ENCODE data around the gene TAOK2. TPM values are rescaled to one million over a fixed set of nuclear protein-coding genes. Genes with fewer than 3 reads are reported as not detected.
A peak's percentile ranks its signal among the peaks of the same experiment; 100 is the strongest.

The TAOK2 gene
- total and polyA plus RNA-seq, 2 of the 13 experiments (the other 11 are each of a cell fraction or from before 2014, with no cell fraction given), result 17.4 to 43.2 TPM

DNA sequence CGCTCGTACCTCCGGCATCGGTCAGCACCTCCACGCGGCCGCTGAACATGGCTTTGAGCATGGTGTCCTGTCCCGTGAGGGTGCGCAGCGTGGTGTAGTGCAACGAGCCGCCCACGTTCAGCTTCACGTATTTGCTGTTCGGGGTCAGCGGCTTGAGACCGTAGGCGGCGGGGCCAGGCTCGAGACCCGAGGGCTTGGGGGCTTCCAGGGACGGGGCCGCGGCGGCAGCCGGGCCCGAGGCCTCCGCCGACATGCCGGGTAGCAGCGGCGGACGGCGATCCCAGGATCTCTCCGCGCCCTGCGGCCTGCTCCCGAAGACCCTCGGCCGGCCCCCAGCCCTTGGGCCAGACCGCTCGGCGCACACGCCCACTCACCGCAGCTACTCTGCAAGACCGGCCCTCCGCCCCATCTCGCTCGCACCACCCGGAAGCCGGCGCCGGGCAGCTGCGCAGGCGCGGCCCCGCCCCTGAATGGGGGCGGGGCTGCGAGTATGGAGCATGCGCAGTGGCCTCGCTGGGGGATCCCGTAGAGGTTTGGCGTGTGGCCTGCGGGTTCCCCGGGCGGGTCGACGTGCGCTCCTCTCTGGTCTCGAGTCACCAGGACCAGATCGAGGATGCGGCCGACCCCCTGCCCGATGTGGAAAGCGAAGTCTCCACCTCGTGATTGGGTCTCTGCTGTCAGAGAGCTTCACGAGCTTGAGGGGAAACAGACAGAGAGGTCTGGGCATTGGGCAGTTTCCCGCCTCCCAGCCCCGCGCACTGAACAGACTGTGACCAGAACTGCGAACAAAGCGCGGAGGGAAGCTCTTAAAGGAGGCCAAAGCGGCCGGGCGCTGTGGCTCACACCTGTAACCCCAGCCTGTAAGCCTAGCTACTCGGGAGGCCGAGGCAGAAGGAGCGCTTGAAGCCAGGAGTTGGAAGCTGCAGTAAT lies 47.6 kb upstream of the TAOK2 start, which contains the start of gene KCTD13 (continued):
- TF ChIP-seq ZNF326 (CRISPR knock-in tag; IDR thresholded peaks at IDR 0.05; ENCODE audit: borderline replicate concordance), result no peak
- TF ChIP-seq, protein P1, sequence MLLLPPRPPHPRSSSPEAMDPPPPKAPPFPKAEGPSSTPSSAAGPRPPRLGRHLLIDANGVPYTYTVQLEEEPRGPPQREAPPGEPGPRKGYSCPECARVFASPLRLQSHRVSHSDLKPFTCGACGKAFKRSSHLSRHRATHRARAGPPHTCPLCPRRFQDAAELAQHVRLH (CRISPR knock-in tag; IDR thresholded peaks at IDR 0.05; ENCODE audit: borderline replicate concordance, low read depth), result peak; percentile 78; the same call in 1 of the 2 replicates
- TF ChIP-seq ZIK1 (CRISPR knock-in tag; IDR thresholded peaks at IDR 0.05; ENCODE audit: borderline replicate concordance, low read depth), result peak; percentile 64; the same call in 1 of the 2 replicates
- peak; percentile 89; the same call in 1 of the 2 replicates for TF ChIP-seq HOXA9 (CRISPR knock-in tag; IDR thresholded peaks at IDR 0.05; ENCODE audit: borderline replicate concordance)
- no peak for TF ChIP-seq SMC3 (IDR thresholded peaks at IDR 0.05; ENCODE audit: low read length)
- TF ChIP-seq ZMYM2 (CRISPR knock-in tag; IDR thresholded peaks at IDR 0.05), result peak; percentile 88
- TF ChIP-seq SRF (IDR thresholded peaks at IDR 0.05; ENCODE audit: low read depth, low read length), result no peak
- no peak for TF ChIP-seq TBX3 (IDR thresholded peaks at IDR 0.05; ENCODE audit: borderline replicate concordance)
- peak; percentile 95 for TF ChIP-seq ZNF430 (CRISPR knock-in tag; IDR thresholded peaks at IDR 0.05)
- TF ChIP-seq SMAD3 (CRISPR knock-in tag; IDR thresholded peaks at IDR 0.05), result peak; percentile 82
- peak; percentile 7; the same call in 1 of the 2 replicates for TF ChIP-seq ZNF12 (CRISPR knock-in tag; IDR thresholded peaks at IDR 0.05)
- TF ChIP-seq PLRG1 (conservative IDR thresholded peaks at IDR 0.05), result no peak
- TF ChIP-seq KLF15 (CRISPR knock-in tag; IDR thresholded peaks at IDR 0.05; ENCODE audit: borderline replicate concordance), result peak; percentile 94; the same call in 1 of the 2 replicates
- TF ChIP-seq DPF2 (CRISPR knock-in tag; IDR thresholded peaks at IDR 0.05; ENCODE audit: borderline replicate concordance, low read depth), result no peak; the same call in 1 of the 2 replicates
- no peak for TF ChIP-seq TCF12 (IDR thresholded peaks at IDR 0.05)
- TF ChIP-seq TCF12 (CRISPR knock-in tag; IDR thresholded peaks at IDR 0.05), result no peak; the same call in 1 of the 2 replicates
- TF ChIP-seq, protein P2, sequence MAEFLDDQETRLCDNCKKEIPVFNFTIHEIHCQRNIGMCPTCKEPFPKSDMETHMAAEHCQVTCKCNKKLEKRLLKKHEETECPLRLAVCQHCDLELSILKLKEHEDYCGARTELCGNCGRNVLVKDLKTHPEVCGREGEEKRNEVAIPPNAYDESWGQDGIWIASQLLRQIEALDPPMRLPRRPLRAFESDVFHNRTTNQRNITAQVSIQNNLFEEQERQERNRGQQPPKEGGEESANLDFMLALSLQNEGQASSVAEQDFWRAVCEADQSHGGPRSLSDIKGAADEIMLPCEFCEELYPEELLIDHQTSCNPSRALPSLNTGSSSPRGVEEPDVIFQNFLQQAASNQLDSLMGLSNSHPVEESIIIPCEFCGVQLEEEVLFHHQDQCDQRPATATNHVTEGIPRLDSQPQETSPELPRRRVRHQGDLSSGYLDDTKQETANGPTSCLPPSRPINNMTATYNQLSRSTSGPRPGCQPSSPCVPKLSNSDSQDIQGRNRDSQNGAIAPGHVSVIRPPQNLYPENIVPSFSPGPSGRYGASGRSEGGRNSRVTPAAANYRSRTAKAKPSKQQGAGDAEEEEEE (CRISPR knock-in tag; IDR thresholded peaks at IDR 0.05; ENCODE audit: borderline replicate concordance), result no peak; the same call in 1 of the 2 replicates
- TF ChIP-seq, protein P3, sequence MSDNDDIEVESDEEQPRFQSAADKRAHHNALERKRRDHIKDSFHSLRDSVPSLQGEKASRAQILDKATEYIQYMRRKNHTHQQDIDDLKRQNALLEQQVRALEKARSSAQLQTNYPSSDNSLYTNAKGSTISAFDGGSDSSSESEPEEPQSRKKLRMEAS (IDR thresholded peaks at IDR 0.05), result peak; percentile 88
- TF ChIP-seq, protein P4, sequence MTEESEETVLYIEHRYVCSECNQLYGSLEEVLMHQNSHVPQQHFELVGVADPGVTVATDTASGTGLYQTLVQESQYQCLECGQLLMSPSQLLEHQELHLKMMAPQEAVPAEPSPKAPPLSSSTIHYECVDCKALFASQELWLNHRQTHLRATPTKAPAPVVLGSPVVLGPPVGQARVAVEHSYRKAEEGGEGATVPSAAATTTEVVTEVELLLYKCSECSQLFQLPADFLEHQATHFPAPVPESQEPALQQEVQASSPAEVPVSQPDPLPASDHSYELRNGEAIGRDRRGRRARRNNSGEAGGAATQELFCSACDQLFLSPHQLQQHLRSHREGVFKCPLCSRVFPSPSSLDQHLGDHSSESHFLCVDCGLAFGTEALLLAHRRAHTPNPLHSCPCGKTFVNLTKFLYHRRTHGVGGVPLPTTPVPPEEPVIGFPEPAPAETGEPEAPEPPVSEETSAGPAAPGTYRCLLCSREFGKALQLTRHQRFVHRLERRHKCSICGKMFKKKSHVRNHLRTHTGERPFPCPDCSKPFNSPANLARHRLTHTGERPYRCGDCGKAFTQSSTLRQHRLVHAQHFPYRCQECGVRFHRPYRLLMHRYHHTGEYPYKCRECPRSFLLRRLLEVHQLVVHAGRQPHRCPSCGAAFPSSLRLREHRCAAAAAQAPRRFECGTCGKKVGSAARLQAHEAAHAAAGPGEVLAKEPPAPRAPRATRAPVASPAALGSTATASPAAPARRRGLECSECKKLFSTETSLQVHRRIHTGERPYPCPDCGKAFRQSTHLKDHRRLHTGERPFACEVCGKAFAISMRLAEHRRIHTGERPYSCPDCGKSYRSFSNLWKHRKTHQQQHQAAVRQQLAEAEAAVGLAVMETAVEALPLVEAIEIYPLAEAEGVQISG (CRISPR knock-in tag; IDR thresholded peaks at IDR 0.05), result peak; percentile 85
- TF ChIP-seq, protein P5, sequence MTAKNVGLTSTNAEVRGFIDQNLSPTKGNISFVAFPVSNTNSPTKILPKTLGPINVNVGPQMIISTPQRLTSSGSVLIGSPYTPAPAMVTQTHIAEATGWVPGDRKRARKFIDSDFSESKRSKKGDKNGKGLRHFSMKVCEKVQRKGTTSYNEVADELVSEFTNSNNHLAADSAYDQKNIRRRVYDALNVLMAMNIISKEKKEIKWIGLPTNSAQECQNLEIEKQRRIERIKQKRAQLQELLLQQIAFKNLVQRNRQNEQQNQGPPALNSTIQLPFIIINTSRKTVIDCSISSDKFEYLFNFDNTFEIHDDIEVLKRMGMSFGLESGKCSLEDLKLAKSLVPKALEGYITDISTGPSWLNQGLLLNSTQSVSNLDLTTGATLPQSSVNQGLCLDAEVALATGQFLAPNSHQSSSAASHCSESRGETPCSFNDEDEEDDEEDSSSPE (CRISPR knock-in tag; IDR thresholded peaks at IDR 0.05), result peak; percentile 91
- TF ChIP-seq SRY (CRISPR knock-in tag; IDR thresholded peaks at IDR 0.05), result peak; percentile 68
- peak; percentile 91; the same call in 1 of the 2 replicates for TF ChIP-seq ZNF30 (CRISPR knock-in tag; IDR thresholded peaks at IDR 0.05)
- peak; percentile 76; the same call in 1 of the 2 replicates for TF ChIP-seq KDM5A (IDR thresholded peaks at IDR 0.05; ENCODE audit: borderline replicate concordance, low read length)
- peak; percentile 94 for TF ChIP-seq SNAPC2 (CRISPR knock-in tag; IDR thresholded peaks at IDR 0.05)

All from HepG2 (cell line).